Lung microvascular endothelial cell (primary cell): ENCODE results near the gene SYT2. TPM values are rescaled to one million over a fixed set of nuclear protein-coding genes. Genes with fewer than 3 reads are reported as not detected.
A peak's percentile ranks its signal among the peaks of the same experiment; 100 is the strongest.

Source experiments
- DNase-seq, 2 donors: peaks; one replicate each; pipeline versions ENCODE4 v3.0.0 to v3.0.0-alpha.2; 2010; ENCODE audit warnings: low read depth in 2 of 2
- total RNA-seq: library from RNA; depleted of rRNA; stranded (reverse); fragments of >200 nt; gene quantifications from 2 replicates; pipeline ENCODE4 v1.2.1, GENCODE V29; 2014

SYT2 gene
- total RNA-seq, 1 donor from 2014 or later: not detected

DNA sequence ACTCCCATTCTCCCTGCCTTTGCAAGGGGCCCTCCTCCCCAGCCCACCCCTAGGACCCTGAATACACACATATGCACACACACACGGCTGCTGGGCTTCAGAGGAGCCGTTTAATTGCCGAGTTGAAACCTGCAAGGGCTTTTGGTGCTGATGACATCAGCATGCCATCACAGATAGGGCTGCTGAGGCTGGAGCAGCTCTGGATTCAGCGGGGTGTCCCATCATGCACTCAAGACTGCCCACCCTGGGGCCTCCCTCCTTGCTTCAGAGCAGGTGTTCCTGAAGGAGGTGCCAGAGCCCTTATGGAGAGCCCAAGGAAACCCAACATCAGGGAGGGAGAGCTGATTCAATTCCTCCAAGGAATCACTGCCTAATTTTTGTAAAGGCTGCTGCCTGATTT is 5.7 kb downstream of the SYT2 start:
- DNase-seq: no peak

DNA sequence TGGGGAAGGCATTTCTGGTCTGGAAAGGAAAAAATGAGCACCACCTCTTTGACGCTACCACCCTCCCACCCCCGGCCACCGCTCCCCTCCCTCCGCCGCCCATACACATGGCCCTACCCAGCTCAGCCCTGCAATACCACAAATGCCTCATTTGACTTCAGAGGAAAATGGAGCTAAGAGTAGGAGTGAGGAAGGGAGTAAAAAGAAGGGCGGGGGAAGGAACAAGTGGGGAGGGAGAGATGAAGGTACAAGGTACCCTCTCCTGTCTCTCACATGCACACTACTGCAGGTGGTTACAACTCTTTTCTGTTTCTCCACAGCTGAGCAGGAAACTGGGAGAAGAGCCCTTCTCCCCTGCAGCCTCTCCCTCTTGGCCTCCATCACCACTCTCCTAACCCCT is 7.1 kb downstream of the SYT2 start:
- DNase-seq: no peak

DNA sequence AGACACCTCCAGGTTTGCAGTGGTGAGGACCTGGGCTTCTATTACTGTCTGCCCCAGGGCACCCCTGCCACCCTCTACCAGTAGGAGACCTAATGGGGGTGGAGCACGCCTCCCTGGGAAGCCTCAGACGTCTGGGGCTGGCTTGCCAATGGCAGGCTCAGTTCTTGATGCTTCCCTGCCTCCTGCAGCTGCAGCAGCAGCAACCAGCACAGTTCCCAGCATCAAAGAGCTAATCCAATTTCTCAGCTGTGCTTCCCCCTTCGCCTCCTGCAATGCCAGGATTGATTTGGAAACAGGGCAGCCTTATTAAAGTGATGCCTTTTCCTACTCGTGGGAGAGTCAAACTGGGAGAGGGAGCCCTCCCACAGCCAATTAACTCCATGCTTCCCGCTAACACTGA is 8.2 kb downstream of the SYT2 start:
- no peak for DNase-seq

DNA sequence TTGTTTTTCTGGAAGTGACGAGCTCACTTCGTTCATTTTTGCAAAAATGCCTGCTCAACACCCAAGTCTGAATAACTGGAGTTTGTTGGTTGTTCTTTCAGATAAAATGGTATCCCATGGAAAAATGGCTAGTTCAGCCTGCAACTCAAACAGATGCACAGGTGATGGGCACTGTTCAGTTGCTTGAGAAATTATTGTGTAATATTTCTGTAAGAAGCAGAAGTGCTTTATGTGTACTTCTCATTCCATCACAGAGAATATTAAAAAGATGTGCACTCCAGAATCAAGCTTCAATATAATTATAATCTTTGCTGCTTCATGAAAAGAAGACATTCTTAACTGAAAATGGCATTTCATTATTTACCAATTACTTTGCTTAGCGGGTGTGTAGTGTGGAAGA is 9.1 kb downstream of the SYT2 start:
- DNase-seq: no peak

DNA sequence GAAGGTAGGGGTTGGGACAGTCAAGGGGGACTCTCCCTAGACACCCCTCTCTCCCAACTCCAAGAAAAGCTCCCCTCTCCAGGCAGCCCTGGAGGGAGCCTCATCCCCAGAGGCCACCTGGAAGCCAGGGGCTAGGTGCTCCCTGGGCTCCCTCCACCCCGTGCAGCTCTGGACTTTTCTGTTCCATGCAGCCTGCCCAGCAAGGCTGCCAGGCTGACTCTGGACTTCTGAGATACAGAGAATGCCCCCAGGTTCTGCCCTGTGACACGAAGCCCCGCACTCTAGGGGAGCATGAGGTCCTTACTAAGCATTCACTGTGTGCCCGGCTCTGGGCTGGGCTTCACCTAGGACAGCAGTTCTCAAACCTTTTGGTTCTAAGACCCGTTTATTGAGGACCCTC is 10.2 kb downstream of the SYT2 start:
- DNase-seq: no peak

DNA sequence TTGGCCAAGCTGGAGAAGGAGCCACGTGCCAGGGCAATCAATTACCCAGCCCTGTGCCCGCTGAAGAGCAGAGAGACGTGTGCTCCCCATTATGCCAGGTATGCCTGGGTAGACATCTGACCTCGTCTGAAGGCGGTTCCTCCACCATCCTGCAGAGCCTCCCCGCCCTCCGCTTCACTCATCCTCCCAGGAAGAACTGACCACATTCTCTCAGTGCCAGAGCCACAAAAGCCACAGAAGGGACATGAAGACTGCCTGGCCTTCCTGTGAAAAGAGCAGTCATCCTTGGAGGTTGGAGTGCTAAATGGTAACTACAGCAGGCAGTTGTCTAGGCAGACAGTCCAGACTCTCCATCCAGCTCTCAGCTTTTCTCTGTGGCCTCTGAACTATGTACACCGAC is 12.0 kb downstream of the SYT2 start:
- DNase-seq: no peak

DNA sequence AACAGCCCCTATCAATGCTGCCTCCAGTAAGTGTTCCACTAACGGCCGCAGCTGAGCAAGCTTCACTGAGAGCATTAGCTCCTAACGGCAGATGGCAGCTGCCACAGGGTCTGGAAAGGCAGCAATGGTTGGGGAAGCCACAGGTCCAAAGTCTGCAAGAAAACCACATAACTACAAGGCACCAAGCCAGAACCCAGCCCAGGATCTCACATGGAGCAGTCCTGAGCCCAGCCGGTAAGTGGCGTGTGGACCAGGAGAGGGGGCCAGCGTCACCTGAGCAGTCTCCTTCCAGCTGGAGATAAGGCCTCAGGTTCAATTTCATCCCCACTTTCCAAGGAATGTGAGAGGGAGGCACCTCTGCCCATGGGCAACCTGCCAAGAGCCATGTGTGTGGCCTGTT is 13.2 kb downstream of the SYT2 start:
- no peak for DNase-seq

DNA sequence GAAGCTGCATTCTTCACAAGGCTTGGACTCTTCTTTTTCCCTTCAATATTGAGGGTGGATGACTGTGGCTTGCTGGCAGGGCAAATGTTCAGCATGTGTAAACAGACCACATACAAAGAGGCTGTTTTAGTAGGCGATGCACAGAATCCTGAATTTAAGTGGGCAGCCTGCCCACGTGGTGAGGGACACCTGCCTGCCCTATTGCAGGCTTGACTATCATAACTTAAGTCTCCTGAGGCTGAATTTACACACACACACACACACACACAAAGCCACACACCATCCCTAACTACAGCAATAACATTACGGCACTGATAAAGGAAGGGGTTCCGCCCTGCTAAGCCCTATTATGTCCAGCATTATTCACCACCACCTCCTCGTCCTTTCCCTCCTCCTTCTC is 15.9 kb downstream of the SYT2 start:
- no peak for DNase-seq

DNA sequence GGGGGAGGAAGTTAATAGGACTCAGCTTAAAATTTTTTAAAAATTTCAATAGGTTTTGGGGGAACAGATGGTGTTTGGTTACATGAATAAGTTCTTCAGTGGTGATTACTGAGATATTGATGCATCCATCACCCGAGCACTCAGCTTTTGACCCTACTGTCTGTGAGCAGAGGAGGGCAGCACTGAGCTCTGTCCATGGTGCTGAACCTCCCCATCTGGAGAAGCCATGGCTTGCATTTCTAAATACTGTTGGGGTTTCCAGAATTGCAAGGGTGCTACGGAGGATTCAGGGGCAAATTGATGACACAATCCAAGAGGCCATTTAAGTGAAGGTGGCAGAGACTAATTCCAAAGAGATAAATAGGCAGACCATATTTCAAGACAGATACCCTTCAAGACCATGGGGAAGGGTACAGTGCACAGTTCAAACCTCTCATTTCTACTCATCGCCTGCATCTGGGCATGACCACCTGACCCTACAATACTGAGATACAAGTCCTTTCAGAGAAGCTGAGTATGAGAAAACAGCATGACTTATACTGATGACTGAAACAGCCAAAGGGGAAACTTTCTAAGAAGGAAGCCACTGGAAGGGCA is 17.2 kb downstream of the SYT2 start:
- peak; percentile 73 to 77 for DNase-seq

DNA sequence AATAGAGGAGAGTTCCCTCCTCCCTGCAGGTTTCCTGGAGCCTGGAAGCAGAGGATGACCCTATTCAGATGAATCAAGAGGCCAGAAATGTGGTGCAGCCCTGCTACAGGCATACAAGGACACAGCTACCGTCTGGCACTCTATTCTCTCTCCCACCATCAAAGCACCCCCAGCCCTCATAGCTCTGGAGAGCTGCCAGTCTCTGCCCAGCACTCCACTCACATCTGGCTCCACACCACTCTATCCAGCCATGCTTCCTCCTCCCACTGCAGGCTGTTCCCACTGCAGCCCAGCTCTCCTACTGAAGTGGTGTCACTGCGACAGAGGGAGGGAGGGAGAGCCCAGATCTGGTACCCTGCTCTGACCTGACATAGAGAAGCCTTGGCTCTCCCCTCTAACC is 18.4 kb downstream of the SYT2 start:
- DNase-seq: no peak

DNA sequence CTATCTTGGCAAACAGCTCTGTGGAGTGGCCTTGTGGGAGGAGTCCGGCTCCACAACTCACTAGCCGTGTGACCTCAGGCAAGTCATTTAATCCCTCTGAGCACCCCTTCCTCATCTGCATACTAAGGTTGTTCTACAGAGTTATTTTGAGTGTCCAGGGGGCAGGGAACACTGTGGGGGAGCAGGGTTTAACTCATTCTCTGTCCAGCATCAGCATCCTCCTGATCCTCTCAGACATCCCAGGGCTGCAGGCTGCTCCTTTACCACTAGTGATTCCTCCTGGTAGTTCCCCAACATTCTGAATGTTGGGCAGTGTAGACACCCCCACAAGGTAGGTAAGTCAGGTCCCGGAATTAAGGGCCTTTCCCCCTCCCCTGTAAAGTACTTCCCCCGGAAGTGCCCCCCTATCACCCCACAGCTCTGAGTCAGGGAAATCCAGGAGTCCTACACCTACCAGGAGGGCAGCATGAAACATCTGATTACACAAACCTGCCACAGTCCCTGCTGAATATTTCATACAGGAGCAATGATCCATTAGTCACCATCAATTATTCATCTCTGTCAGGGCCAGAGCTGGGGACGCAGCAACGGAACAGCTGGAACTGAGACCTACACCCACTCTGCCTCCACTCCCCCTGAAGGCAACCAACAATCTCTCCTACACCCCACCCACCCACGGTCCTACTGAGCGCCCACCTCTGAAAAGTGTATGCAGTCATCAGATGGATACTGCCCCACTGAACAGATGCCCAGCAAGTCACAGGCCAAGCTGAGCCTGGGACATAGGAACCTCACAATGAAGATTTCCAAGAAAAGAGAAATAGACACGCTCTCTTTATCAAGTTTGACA is 20.5 kb downstream of the SYT2 start:
- no peak for DNase-seq

DNA sequence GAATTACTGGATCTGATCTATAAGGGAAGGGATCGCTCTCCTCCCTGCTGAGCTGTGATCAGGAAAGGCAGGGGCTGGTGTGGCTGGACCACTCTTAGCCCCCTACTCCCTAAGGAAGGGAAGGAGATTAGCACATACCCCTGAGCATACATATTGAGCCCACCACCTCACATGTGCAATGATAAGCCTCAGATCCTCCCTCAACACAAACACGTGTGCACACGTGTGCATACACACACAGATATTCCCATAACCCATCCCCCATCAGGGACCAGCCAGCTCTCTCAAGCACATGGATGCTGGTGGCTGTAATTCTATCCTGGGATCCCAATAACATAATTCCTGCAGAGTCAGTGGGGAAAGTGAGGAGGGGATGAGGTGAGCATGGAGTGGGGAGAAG is 21.2 kb downstream of the SYT2 start:
- no peak for DNase-seq

DNA sequence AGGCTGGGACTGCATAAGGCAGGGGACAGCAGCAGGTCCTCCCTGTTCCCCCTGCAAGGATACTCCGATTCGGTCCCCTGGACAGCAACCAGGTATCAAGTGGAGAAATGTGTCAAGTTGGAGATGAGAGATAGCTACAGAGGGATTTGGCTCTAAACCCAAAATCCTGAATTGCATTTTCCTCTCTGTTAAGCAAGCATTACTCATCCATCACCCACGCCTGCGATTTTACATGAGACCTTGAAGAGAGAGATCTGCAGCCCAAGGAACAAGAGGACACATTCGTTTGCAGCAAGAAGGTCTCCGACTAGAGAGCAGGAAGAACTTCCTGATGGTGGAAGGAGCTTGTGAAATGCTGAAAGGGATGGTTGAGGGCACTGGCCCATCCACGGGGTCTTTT is 21.9 kb downstream of the SYT2 start:
- DNase-seq: no peak

DNA sequence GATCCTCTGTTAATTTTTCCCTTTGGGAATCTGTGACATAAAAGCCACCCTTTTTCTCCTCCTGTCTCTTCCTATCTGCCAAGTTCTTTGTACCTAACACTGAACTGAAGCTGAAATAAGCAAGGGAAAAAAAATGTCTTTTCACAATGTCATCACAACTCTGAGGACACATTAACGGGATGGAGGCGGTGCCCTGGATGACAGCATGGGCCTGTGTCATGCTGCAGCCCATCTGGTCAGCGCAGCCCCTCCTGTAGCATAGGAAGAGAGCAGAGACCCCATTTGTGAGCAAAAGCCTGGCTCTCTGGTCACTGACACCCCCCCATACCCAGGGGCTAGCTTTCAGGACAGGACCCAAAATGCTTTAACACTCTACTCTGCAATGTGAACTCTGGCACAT is 22.5 kb downstream of the SYT2 start:
- no peak for DNase-seq

DNA sequence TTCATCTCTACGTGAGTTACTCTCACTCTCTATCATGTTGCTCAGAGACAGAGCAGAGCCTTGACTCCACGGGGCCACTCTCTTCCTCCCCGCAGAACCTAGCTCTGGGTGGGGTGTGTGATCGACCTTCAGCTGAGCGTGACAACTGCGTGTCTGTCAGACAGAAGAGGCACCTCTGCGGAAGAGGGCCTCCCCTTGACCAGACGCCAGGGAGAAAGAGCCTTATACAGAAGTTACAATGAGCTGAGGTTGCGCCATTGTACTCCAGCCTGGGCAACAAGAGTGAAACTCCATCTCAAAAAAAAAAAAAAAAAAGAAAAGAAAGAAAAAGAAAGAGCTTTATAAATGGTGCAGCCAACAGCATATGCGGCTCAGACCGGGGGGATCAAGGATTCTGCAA is 22.9 kb downstream of the SYT2 start:
- no peak for DNase-seq

DNA sequence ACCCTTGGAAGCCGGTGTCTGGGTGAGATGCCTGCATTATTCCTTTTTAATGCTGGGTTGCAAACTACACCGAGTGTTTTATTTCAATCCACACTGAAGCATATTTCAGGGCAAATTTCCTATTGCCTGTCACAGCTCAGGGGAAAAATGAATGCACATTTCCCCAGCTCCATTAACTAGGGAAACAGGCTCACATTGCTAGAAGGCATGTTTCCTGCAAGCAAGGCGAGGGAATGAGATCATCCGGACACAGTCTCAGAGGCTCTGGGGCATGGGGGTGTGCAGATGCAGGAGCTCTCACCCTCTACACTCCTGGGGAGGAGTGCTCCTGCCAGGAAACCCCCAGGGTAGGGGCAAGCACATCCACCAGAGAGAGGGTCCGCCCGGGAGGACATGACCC is 24.6 kb downstream of the SYT2 start:
- DNase-seq: peak in 1 of 2 donors; percentile 44

DNA sequence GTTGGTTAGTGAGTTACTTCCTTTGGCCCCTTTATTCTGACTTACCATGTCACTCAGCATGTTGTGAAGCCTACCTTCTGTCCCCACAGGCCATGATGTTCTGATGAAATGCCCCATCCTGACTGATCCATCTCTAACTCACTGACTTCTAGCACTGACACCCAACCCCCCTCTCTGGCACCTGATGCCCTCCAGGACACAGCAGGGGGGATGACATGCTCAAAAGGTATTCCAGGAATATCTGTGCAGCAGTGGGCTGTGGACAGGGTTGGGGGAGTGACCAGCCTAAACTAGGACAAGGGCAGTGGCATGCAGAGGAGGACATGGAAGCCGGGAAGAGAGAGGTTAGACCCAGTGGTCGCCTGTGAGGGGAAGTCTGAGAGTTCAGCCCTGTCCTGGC is 25.5 kb downstream of the SYT2 start:
- no peak for DNase-seq

DNA sequence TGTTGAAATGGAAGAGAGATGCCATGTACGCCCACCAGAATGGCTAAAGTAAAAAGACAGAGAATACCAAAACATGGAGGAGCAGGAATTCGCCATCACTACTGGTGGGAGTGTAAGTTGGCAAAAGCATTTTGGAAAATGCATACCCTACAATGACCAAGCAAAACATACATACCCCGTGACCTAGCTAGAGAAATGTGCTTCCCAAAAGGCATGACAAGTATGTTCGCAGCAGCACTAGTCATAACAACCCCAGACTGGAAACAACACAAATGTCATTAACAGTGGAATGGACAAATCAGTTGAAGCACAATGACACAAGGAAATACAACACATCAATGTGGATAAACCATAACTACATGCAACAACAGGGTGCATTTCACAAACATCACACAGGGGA is 27.2 kb downstream of the SYT2 start:
- DNase-seq: no peak

DNA sequence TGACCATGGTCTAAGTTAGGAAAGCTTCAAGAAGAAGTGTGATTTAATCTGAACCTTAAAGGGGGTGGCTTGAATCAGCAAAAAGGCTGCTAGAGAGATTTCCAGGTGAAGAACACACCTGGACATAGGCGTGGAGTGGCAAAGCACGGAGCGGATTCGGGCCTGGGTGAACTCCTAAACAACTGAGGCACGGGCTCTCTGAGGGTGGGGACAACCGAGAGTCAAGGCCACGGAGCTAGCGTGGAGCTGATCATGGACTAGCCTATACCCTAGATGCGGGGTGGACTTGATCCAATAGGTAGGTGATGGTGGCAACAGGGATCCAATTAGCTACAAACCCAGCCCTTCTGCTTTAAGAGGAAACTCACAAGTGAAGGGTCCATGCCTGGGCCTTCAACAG is 27.8 kb downstream of the SYT2 start:
- no peak for DNase-seq

DNA sequence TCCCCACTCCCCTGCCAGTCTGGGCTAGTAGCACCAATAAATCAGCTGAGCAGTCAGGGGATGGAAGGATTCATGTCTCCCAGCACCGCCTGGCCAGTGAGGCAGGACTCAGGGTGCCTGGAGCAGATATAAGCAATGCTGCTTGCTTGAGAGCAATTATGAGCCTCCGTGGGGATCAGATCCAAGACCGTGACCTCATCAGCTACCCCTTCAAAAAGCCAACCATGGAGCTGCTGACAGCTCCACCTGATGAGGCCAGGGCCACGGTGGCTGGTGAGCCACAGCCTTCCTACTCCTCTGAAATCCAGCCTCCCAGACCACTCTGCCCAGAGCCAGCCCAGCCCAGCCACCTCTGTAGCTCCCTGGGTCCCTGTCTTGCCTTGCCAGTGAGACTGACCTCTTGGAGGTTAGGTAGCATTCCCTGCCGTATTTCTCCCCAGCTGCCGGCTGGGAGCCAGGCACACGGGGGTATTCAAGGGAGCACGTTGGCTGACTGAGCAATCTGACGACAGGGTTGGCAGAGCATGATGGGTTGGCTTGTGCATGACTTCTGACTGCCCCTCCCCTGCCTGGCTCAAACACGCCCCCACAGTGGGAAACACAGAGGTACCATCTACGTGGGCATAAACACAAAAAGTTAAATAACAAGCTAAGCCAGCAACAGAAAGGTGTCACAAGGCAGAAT is 28.4 kb downstream of the SYT2 start:
- no peak for DNase-seq

DNA sequence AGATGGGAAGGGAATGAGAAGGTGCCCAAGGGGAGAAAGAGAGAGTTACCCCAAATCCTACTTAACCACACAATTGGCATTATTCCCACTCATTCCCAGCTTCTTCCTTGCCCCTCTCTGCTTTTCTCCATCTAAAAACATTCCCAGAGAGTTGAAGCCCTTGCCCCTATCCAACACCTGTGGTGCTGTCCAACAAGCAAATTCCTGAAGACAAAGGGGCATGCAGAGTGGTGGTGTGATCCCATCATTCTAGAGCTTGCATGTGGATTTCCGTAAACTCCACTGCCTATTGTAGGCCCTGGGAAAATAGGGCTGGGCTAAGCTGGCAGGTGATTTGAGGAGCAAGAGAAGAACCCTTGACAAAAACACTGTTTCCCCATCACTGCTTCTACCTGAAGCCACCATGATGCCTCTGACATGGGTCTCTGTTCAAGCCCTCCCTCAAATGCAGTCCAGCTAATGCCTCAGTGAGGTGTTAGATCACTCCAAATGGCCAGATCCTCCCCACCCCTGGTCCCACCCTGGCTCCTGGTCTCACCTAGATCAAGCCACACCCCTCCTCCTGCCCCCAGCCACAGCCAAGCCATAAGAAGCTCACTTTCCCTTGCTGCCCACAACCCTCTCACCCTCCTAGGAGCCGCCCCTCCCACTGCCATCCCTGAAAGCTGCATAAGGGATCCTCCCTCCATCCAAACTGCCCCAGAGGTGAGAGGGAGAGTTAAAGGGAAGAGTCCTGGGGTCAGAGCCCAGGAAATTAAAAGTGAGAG is 29.5 kb downstream of the SYT2 start:
- no peak for DNase-seq
